Dermis microvascular lymphatic vessel endothelial cell (primary cell): ENCODE data around the gene RGS6. TPM values are rescaled to one million over a fixed set of nuclear protein-coding genes. Genes with fewer than 3 reads are reported as not detected.
A peak's percentile ranks its signal among the peaks of the same experiment; 100 is the strongest.

Source experiments
- DNase-seq, 2 donors: peaks; one replicate each; pipeline versions ENCODE4 v3.0.0 to v3.0.0-alpha.2; 2010; ENCODE audit warnings: low read depth in 2 of 2
- total RNA-seq: library from RNA; depleted of rRNA; stranded (reverse); fragments of >200 nt; gene quantifications from 2 replicates; pipeline ENCODE4 v1.2.1, GENCODE V29; 2014

The RGS6 gene
- total RNA-seq, 1 donor from 2014 or later, result not detected

DNA sequence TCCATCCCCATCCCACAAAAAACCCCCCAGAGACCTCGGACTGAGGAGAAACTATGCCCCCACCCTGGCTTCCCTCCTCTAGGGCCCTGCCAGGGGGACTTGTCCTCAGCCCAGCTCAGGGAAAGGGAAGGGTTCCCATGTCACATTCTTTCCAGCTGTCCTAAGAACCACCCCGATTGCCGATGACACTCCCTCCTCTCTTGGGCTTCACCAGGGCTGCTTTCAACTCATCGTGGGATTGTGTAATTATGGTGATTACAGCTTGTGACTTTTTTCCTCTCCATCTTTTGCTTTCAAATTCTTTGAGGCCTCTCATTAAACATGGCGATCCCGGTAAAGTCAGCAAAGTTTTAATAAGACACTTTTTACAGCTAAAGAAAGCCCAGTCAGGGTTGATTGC is 617.6 kb downstream of the RGS6 start:
- DNase-seq, result no peak

GRCh38 chr14:72550513-72550912 is 618.3 kb downstream of the RGS6 start:
- no peak for DNase-seq

DNA sequence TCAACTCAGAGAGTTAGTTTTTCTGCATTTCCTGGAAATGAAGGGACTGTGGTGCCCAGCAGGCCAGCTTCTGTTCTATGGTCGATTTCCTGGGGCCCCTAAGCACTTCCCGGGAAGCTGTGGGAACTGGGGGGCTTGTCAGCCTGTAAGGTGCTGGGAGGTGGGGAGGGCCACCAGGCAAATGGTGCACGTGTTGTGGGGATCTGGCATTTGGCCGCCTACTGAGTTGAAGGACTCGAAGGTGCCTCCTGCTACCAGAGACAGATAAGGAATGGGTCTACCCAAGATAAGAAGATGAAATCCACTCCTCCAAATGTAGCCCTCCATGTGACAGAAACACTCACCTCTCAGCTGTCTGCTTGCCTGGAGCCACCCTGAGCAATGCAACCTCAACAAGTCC is 620.0 kb downstream of the RGS6 start:
- no peak for DNase-seq

DNA sequence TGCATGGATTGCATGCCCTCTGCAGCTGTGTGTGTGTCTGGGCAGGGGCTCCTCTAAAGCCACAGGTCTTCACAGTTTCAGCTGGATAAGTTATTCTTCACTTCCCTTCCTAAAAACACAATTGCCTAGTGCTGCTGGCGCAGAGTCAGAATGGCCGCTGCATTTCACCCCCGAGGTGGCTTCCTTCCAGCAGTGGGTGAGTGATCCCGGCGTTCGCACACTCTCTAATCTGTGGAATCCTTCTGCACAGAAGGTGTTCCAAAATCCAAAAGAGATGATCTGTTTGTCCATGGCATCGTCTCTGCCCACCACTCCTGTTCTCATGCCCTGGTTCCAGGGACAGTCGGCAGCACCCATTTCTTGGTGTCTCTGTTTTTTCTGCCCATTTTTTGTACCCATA is 620.9 kb downstream of the RGS6 start:
- peak in 1 of 2 donors; percentile 6 for DNase-seq

DNA sequence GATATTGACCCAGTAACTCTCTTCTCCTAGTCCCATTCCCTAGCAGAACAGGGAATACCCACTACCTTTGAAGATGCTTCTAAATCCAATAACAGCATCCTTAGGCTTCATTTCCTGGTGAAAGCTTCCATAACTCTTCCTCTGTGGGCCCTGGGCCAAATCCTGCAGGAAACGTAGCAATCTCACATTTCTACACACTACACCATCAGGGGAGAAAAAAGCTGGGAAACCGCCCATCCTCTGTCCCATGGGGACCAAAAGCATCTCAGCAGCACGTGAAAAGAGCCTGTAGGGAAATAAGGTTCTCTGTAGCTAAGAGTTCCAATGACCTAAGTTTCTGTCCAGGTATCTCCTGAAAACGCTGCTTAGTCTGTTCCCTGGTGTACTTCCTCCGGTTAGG is 621.4 kb downstream of the RGS6 start:
- DNase-seq, result no peak

GRCh38 chr14:72554401-72554800 is 622.2 kb downstream of the RGS6 start:
- no peak for DNase-seq

GRCh38 chr14:72554994-72555608 is 622.9 kb downstream of the RGS6 start:
- DNase-seq, result no peak

DNA sequence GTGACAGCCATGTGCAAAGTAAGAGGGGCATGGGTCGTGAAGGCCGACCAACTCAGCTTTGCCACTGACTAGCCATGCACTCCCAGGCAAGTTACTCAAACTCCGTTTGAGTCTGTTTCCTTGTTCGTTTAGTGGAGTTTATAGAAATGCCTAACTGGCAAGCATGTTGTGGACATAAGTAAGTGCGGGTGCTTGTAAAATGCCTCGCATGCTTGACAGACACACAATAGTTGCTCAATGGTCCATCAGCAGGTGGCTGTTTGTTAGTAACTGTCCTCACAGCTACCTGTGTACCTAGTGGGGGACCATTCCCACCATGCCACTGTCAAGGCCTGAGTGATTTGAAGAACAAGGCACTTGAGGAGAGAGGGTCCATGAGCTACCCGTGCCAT is 623.4 kb downstream of the RGS6 start:
- no peak for DNase-seq

- DNase-seq, result no peak
Observed at GRCh38 chr14:72557671-72558070, 625.4 kb downstream of the RGS6 start.

GRCh38 chr14:72558721-72559120 is 626.5 kb downstream of the RGS6 start:
- DNase-seq, result peak in 1 of 2 donors; percentile 52

GRCh38 chr14:72559202-72559601 is 627.0 kb downstream of the RGS6 start:
- peak in 1 of 2 donors; percentile 55 for DNase-seq

DNA sequence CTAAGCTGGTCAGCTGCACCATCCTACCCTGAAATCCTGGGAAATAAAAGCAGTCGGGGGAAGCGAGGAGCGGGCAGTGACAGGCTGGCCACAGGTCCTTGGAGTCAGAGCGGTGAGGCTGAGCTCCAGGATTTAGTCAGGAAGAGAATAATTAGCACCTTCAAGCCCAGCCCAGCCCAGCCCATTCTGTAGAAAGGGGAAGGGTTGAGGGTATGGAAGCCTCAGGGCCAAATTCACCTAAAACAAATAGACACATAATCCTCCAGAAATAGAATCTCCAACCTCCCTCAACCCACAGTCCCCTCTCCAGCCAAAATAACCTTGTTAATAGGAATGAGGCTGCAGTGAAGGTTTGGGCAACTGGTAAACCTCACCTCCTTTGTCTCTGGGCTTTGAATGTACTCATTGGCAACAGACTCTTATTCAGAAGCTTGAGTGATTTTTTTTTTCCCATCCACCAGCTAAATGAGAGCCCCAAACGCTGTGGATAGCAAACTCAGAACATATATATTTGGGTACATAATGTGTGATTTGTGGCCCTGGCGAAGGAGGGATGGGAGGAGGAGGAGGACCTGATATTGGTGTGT is 627.5 kb downstream of the RGS6 start:
- no peak for DNase-seq

DNA sequence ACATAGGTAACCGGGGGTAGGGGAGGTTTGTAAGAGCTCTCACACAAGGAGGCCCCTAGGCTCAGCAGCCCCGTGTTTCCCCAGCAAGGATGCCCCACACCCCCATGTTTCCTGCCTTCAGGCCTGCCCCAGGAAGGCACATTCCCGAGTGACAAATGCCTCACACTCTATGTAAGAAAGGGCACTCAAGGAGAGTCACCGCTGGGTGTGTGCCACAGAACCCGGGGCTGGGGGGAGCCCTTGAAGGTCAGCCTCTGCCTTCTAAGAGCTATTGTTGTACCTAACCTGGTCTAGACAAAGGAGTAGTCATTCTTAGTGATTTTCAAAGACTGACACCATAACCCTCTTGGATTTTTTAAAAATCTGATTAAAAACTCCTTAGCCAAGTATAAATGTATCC is 628.1 kb downstream of the RGS6 start:
- DNase-seq, result no peak

DNA sequence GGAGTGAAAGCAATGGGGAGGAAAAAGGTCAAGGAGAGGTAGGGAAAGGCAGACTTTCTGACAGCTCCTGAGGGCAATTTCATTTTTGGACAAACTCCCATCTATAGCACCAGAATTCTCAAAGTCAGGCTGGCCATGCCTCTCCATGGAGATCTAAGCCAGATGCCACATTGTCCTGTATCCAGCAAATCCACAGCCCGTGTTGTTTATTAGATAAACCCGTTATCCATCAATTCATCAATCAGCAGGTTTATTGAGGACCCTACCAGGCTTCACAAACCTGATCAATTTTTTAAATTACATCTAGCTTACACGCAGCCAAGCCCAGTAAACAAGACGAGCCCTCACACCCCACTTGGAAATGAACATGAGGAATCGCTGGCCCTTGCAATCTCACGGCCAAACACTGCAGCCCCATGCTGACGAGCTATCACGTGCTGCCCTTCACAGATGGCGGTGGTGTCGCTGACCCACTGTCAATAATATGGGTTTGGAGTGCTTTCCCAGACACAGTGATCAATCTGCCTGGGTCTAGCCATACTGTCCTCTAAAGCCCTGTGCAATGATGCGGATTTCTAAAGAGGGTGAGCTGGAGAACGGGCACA is 628.8 kb downstream of the RGS6 start:
- DNase-seq, result no peak

DNA sequence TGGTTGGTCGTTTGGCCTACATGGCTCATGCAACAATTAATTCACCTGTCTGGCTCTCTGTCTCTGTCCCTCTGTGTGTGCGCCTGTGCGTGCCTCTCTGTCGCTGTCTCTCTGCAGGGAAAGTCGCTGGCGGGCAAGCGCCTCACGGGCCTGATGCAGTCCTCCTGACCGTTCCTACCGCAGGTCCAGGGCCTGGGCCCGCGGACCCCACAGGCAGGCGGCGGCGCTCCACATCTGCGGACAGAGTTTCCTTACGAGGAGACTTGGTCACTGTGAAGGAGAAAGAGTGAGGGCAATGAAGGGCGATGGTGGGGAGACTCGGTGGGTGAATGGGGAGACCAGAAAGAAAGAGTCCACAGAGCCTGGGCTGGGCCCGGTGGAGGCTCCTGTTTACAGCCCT is 630.1 kb downstream of the RGS6 start:
- DNase-seq, result no peak

- no peak for DNase-seq
Observed at GRCh38 chr14:72563676-72564075, 631.4 kb downstream of the RGS6 start.

- no peak for DNase-seq
Observed at GRCh38 chr14:72565149-72565559, 632.9 kb downstream of the RGS6 start.

DNA sequence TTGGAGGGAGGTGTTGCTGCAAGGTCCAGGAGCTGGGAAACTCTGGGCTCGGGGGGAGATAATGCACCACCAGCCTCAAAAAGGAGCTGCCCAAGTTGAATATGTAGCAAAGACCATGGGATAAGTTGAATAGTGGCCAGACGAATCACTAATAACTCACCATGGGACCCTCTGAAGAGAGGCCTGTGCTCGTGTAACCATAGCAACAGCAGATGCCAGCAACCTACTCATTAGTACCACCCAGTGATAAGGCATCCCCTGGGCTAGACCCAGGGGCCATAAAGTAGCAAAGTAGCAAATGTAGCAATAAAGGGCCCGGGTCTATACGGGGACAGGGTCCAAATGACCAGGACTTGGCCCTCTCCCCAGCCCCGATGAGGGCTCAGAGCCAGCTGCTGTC is 633.7 kb downstream of the RGS6 start:
- no peak for DNase-seq

GRCh38 chr14:72567226-72567625 is 635.0 kb downstream of the RGS6 start:
- DNase-seq, result no peak

GRCh38 chr14:72568296-72568992 is 636.2 kb downstream of the RGS6 start:
- DNase-seq, result no peak

DNA sequence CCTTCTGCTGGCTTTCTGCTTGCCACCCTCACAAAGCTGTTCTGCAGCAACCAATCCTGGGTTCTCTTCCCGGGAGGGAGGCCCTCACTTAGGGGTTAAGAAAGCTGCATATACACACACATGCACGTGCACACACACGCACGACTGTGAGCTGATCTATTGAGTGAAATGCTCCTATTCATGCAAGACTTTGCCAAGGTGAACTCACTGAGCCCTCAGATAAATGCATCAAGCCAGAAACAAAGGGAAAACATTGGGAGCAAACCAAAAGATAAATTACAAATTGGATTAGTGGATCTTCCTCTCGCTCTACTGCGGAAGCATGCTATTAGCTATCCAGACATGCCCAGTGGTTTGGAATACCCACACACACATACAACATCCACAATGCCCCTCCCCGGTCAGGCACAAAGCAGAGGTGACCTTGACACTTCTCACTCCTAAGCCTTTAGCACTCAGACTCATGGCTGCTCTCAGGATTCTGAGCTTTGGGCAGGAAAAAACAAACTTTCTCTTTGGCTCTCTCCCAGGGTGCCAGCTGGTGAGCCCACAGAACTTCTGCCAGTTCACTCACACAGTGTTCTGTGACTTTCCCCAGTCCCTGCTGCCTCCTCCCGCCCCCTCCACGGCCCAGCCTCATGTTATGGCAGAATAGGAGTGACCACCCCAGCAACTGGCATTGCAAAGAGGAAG is 641.6 kb downstream of the RGS6 start:
- peak in 1 of 2 donors; percentile 22 for DNase-seq

DNA sequence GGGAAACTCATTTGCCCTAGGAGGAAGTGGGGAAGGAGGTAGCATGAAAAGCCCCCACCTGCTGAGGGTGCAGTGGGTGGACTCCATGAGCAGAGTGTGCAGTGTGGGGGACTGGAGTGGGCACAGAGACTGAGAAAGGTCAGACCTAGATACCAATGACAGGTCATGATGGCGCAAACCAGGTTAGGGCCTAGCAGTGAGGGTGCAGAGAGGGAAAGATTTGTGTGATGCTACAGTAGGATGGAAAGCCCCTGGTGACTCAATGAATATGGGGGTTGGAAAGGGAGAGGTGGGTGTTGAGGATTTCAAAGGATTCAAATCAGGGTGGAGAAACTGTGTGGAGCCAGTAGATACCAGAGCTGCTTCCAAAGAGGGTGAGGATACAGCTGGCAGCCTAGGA is 642.5 kb downstream of the RGS6 start:
- DNase-seq, result no peak
